ENCODE results near the gene PEX11B.

PEX11B gene

DNA sequence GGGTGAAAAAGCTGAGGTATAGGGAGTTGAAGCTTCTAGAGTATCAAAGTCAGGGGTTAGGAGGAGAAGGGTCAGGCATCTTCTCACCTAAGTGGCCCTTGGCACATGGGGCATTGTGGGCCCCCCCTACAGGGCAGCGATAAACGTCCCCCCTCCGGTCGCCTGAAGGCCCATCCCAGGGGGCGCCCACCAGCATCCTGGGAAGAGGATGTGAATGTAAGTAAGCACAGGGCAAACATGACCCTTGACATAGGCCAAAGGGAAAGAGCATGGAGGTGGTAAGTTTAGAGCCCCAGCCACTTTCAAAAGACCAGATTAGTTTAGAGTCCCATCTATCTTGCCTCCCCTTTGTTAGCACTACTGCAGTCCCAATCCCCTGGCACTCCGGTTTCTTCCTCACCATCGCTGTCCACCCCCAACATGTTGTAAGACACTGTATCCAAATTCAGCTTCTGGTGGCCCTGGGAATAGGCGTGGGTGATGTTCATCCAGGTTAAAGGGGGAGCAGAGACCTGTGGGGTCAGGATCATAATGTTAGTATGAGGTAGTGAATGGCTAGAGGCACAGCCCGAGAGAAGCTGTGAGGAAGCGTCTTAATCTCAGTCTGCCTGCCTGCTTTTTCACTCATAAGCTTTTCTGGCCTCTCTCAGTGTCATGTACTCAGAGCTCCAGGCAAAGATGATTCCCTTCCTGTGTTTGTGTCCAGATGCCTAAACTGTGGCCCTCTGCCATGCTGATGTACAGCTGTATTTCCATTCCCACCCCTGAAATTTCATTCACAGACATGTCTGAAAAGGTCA, 11.4 kb downstream of the PEX11B start:
- no peak for DNase-seq

DNA sequence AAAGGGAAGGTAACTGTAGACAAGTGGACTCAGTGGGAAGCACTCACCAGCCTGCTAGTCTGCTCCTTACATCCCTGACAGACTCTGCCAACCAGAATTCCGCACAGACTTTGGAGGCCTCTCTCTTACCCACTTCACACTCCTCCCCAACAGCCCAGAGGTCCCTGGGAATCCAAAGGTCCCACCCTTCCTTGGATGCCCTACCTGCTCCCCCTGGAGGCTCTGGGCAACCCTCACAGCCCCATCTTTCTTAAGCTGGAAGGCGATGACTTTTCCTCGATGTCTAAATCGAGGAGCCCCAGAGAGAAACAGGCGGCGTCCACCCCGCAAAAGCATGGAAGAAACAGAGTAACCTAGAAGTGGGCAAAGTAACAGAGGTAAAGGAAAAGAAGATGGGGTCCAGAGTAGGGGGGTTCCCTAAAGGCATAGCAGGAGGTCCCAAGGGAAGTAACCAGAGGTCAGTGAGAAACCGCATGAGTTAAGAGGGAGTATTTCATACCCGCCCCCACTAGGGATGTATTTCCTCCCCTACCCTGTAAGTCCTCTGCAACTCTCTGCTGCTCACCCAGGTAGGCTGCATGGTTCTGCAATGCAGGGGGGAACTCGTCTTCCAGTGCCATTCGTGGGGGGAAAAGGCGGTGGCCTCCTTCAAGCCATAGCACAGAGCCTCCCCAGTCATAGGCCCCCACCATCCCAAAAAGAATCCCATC, 17.1 kb downstream of the PEX11B start:
- DNase-seq = no peak

DNA sequence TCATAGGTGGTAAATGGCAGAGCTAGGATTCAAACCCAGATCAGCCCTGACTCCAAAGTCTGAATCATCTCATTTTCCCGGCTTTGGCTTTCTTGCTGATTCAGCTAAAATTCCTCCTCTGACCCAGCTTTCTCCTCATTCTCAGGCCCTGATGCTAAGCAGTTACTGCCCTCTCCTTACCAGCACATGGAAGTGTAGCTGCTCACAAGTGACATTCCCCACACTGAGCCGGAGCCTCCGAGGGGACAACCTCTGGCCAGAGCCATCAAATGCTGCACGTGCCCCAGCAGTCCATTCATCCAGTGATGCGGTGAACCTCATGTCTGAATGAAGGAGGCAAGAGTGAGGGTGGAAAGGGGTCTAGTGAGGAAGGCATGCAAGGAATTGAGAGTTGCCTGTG, 19.8 kb downstream of the PEX11B start:
- DNase-seq = no peak

DNA sequence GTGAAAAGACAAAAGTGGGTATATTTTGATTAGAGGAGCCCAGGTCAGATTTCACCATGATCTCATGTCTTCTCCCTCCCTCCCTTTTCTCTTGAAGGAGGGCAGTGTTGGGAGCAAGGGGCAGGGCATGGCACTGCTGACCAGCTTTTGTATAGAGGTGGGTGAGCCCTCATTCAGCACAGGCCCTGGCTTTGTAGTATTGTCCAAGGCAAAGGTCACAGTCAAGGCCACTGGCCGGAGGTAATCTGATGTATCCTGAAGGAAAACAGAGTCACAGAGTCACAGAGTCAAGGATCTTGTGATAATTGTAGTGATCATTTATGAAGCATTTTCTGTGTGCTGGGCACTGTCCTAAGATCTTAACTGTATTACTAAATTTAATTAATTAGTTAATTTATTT, 20.5 kb downstream of the PEX11B start:
- no peak for DNase-seq

DNA sequence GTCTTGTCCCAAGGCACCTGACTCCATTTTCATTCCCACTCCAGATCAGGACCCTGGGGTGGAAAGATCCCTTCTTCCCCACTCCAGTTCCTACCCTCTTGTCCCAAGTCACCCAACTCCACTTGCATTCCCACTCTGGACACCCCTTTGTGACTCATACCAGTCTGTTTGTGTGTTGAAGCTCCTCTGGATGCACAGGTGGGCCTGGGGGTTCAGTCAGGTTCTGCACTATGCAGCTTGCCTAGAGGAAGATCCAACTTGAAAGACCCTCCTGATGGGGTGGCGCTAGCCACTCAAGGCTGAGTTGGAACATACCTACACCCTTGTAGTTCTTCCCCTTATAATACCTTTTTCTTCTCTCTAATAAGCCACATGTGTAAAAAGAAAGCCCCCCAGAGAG, 23.0 kb downstream of the PEX11B start:
- DNase-seq = no peak

DNA sequence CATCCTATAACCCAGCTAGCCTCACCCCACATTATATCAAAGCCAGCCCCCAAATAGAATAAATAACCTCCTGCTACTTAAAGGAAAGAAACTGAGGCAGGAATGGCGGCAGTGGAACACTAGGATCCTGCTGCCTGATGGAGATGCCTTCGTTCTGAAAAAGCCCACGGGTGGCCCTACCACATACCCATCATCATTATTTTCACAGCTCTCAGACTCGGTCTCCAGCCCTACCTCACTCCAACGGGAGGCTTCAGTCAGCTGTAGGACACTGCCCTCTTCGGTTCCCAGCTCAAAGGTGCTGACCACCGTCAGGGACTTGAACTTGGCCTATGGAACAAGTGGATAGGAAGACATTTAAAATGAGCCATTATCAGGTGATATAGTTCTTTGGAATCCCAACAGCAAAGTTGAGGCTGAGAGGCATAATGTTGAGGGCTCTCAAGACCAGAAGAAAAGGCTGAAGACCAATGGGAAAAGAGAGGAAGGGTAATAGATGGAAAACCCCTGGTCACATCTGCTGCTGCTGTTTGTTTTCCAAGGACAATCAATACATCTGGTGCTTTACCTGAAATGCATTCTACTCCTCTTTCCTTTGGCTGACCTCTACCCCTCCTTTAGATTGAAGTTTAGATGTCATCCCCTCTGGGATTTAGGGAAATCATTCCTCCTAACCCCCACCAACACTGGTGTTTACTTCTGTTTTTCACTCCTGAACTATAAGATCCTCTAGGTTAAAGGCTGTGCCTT, 25.0 kb downstream of the PEX11B start:
- no peak for DNase-seq

DNA sequence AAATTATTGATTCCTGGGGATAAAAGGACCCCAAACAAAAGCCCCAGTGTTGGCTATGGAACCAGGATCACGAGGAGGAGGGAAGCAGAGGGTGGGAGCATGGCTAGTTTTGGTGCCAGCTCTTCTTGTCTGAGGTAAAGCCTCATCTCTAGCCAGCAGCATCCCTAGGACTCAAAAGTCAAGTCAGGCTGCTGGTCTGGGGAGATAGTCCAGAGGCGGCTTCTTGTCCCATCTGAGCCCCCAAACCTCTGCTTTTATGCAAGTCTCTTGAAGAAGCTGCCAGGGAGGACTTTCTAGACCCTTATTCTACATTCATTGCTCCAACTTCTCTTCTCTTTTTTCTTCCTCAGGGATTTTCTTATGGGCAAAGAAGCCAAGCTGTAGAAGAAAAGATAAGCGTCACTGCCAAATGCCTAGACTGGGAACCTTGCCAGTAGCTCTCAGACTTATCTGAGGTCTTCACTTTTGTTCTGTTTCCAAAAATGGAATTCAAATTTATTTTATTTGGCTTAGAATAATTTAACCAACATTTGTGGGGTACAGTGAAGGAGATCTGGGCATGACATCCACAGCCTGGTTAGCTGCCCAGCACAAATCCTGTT, 25.9 kb downstream of the PEX11B start:
- no peak for DNase-seq

DNA sequence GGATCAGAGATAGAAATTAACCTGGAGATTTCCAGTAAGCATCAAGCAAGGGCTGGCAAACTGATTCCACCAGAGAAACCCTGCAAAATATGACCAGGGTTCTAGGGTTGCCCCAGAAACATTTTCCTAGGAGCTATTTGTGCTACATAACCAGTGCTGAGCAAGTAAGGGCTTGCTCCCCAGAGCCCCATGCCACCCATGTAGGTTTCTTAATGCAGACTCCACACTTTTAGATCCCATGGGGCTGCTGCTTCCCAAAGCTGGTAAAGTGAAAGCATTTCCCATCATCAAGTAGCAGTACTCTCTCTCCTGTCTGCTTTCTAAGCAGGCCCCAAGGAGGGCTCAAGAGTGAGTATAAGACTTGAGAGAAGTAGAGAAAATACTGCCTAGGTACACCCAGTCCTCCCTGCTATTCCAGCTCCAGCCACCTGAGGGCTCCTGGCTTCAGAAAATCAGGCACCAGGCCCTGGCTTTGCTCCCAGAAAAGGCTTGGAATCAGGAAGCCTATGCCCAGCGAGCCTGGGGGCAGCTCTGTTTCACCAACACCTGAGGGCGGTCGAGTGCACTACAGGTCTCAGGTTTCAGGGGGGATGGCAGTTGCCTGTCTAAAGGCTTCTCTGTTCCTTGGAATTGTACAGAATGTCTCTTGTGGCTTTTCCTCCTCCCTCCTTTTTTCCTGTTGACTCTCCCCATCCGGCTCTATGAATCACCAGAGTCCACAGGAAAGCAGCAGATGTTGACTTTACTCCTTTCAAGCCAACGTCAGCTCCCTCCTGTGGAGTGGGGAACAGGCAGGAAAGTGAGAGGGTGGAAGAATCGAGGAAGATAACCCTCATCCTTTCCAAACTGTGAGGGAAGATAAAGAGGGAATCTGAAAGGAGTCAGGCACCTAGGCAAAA, 26.7 kb downstream of the PEX11B start:
- DNase-seq = peak; percentile 45

DNA sequence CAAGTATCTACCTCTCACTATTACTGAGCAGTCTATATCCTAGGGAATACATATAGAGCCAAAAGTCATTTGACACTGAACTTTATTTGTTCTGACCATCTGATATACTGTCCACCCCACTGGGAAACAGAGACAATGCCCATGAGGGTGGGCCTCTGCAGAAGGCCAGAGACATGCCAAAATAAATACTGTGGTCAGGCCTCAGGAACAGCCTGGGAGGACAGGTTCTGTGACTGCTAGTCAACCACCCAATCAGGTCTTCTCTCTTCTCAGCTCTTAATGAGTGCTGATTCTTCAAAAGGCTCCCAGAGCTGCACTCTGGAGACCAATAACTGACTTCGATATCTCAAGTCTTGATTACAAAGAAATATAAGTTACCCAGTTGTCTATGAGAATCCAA, 27.4 kb downstream of the PEX11B start:
- DNase-seq = no peak

DNA sequence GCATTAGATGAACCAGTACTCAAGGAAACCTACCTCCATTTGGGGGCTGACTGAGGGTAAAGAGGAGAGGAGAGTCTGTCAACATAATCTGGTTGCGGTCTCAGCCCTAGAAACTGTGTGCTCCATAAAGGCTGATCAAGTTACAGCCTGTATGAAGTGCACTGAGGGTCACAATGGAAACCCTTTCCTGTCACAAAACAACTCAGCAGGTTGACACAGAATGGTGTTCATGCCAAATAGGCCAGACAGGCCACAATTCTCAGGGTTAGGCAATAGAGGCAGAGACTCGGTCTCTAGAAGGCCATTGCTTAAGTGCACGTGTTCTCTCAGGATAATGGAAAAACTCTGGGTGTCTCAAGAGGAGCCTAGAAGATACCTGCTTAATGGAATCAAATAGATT, 28.8 kb downstream of the PEX11B start:
- DNase-seq = no peak

DNA sequence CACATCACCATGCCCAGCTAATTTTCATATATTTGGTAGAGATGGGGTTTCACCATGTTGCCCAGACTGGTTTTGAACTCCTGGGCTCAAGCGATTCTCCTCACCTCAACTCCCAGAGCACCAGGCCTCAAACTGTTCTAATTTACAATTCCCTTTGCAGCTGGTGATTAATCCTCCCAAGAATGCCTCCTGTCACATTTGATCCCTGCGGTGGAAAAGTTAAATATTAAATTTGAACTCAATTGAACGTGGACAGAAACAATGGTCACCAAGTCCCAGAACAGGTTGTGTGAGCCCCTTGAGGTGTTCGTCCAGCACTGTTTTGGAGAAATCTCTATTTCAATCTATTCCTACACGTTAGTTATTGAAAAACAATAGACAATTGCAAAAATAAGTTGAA, 30.9 kb downstream of the PEX11B start:
- no peak for DNase-seq

DNA sequence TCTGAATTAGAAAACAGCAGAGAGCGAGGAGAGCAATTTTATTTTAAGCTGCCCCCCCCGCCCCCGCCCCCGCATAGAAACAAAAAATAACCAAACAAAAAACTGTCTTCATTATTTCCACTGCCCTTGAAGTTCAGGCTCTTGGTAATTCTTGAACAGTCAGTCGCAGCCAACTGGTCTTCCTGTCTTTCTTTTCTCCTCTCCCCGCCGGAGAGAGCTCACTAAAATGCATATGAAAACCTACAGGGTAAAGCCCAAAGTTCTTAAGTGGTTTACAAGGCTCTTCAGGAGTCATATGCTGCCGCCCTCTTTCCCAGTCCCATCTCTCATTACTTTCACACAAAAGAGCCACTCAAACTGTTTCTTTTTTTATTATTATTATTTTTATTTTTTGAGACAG, 31.7 kb downstream of the PEX11B start:
- no peak for DNase-seq

DNA sequence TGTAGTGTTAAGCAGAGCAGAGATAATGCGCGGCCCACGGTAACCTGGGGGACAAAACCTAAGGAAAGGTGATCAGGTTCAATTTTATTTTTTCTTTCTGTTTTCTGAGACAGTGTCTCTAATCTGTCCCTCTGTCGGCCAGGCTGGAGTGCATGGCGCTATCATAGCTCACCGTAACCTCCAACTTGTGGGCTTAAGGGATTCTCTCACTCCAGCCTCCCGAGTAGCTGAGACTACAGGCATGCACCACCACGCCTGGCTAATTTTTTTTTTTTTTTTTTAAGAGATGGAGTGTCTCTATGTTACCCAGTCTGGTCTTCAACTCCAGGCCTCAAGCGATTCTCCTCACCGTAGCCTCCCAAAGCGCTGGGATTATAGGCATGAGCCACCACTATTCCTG, 32.1 kb downstream of the PEX11B start:
- DNase-seq = no peak

DNA sequence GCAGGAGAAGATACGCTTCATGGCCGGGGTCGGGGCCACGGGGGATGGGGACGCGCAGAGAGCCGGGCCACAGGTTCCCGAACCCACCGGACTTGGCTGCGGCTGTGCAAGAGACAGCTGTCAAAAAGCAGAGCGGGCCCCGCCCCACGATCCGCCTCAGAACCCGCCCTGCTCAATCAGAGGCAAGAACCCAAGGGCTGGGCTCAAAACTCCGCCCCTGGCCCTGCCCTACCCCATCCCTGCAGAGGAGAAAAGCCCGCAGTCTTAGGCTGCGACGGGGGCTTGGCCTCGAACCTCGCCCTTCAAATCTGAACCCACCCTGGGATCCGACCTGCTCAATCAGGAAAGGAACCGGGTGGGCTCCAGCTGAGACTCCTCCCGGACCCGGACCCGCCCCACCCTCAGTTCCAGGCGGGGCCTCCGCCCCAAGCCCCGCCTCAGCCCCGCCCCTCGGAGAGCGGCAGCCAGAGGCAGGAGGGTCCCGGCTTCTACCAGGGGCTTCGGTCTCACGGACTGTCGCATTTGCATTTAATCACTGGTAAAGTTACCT, 32.7 kb downstream of the PEX11B start, which contains the start of gene ANKRD35:
TSS of gene ANKRD35 (minus strand) at position 129 of the 550 bp plus-strand sequence. CDS start at position 21, 108 bp downstream.
- peak; percentile 86 for DNase-seq

DNA sequence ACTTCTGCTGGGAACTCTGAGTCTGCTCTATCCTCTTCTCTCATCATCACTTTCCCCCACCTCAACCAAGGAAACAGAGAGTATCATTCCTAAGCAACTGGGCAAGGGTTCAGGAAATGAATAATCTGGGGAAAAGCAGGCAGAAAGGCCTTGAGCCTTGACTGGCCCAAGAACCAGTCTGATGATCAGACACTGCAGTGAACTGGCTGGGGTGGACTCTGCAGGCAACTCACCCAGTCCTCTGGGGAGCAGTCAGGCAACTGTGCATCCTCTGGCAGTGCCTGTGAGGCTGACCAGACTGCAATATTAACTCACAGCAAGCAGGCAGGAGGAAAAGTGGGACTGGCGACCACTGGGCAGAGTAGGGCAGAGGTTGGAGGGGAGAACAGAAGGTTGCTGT, 33.8 kb downstream of the PEX11B start:
- DNase-seq = no peak

DNA sequence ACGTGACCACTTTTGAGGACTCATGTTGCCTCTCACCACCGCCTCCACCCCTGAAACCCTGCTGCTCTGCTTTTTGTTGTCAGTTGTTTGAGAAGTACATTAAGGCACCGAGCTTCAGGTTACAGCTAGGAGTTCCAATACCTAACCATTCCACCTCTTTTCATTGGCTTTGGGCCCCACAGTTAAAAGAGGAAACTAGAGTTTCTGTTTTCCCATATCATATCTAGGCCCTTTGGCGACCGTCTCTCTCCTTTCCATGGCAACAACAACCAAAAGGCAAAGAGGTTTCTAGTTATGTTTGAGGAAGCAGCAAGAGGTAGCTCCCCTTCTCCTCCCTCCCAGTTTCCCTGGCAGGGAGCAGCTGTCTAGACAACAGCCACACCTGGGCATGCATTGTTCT, 38.7 kb downstream of the PEX11B start:
- DNase-seq = no peak

DNA sequence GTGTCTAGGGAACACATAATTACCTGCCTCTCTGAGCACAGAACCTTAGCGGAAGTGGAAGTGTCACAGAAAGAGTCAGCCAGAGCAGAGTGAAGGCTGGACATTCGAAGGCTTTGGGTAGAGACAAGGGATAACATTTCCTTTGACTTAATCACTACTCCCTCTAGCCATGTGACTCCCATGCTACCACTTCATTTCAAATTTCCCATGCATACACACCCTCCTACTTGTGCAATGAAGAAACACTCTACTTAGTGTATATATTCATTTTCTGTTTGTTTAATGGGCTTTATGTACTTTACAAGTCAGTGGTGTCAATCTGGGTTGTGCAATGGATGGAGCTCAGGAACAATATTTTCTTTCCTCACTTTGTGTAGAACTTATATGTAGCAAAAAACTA, 39.8 kb downstream of the PEX11B start:
- no peak for DNase-seq

DNA sequence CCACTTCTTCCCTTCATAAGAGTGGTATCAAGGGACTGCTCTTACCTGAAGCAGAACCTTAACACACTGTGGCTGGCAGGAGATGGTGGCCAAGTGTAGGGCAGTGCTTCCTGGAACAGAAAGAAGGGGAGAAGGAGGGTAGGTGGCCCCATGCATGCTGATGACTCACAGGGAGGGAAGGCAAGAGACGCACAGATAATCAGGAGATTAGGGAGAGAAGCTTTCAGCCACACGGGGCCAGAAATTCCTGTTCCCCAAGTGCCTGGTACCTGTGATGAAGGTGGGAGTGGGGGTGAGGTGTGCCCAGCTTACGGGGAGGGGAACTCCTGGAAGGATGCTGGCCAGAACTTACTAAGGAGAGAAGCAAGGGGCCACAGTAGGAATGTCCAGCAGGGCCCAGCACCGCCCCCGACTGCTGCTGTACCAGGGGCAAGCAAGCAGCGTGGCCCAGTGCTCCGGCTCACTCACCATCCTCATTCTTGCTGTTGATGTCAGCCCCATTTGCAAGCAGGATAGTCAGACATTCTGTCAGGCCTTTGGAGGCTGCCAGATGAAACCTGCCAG, 40.5 kb downstream of the PEX11B start:
- DNase-seq = no peak

DNA sequence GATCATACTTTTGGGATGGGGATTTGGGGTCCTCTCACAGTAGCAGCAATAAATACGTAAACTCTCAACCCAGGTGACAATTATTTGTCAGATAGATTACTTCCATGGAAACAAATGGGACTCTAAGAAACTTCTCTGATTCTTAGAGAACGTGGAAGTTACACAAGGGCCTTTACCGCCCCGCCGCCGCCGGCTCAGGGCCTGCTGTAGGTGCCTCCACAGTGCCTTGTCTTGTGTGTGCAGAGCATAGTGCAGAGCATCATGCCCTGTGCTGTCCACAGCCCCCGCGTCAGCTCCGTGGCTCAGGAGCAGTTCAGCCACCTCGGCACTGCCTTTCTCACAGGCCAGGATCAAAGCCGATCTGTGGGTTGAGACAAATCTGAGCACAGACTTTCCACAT, 43.9 kb downstream of the PEX11B start:
- no peak for DNase-seq

DNA sequence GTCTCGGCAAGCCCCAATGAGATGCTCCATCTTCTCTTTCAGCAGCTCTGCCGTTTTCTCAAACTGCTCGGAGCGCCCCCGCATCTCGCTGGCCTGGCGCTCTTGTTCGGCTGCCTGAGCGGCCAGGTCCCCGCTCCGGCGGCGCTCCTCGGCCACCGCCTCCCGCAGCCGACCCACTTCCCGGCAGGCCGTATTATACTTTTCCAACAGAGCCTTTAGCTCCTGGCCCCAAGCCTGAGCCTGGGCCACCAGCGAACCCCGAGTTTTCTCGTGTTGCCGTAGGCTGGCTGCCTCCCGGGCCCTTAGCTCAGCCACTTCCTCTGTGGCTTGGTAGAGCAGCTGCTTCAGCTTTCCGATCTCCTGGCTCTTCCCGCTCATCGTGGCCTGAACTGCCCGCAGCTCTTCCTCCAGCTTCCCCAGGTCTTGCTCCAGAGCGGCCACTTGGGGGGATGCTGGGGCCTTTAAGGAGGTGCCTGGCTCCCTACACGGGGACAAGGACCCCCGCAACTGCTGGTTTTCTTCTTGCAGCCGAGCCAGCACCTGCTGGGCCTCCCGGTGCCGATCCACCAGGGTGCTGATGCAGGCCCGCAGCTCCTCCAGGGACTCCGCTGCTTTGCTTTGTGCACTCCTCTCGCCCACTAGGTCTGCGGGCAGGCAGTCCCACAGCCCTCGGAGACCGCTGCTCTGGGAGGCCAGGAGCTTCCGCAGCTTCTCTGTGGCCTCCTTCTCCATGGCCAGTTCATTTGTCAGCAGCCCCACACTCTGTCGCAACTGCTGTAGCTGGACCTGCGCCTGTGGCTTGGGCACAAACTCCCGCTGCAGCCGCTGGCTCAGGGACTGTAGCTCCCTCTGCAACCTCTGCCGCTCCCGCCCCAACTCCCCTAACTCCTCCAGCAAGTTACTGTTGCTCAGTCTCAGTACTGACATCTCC, 46.3 kb downstream of the PEX11B start:
- DNase-seq = peak; percentile 10

Measured in stimulated activated CD4-positive, alpha-beta T cell treated with anti-CD3 and anti-CD28 coated beads, Interleukin-1b, Interleukin-23, amount 100 ng/mL, for 48 hours (primary cell).